B cell (primary cell): ENCODE results near the gene REEP6. TPM values are rescaled to one million over a fixed set of nuclear protein-coding genes. Genes with fewer than 3 reads are reported as not detected.

Experiments
- ATAC-seq: fragments of 200-7000 bp; cut with Tn5 transposase; one replicate; pipeline ENCODE4 v1.10.0; 2021; ENCODE audit warnings: low read depth, mild to moderate bottlenecking, moderate number of reproducible peaks, moderate library complexity
- CTCF ChIA-PET: fragments of 350-600 bp; sonication (Branson Sonifier 250); formaldehyde crosslinking; loops from one replicate; lab custom pipeline; 2021; ENCODE audit warnings: antibody characterized with exemption, inconsistent platforms; lab: Charles Lee
- POLR2A ChIA-PET: fragments of 350-600 bp; sonication (Branson Sonifier 250); formaldehyde crosslinking; loops from one replicate; lab custom pipeline; 2021; ENCODE audit warnings: antibody characterized with exemption; lab: Charles Lee
- DNase-seq: peaks from one replicate; pipeline ENCODE4 v3.0.0; 2013
- H2AFZ ChIP-seq: 2 replicates; pipeline ENCODE4 v1.6.1; 2012; ENCODE audit warnings: mild to moderate bottlenecking, low read depth, low read length; ENCODE audit not compliant: insufficient read depth, poor library complexity, severe bottlenecking
- H3K27ac ChIP-seq, 2 donors: 1 replicate in 1 of 2; 2 replicates in 1 of 2; pipeline ENCODE4 v1.5.1; 2012 to 2013; ENCODE audit warnings: low read length in 2 of 2, mild to moderate bottlenecking in 2 of 2, moderate library complexity in 1 of 2
- H3K27me3 ChIP-seq, 4 experiments: fragments of 200-600 bp in 1 of 4; sonication (generic) in 1 of 4; replicated peaks in 1 of 4; 1 replicate in 2 of 4; 2 replicates in 2 of 4; pipeline versions ENCODE4 v1.6.1 to v1.7.0; 2013 to 2016; ENCODE audit warnings: low read length in 3 of 4, mild to moderate bottlenecking in 2 of 4, mixed read lengths in 1 of 4, moderate library complexity in 1 of 4; ENCODE audit not compliant: insufficient read depth in 4 of 4, control insufficient read depth in 3 of 4; ENCODE audit errors: control extremely low read depth in 1 of 4
- H3K36me3 ChIP-seq, 2 experiments: replicated peaks in 1 of 2; 1 replicate in 1 of 2; 2 replicates in 1 of 2; pipeline versions ENCODE4 v1.6.1 to v1.7.1; 2013; ENCODE audit warnings: low read length in 1 of 2; ENCODE audit not compliant: insufficient read depth in 2 of 2, control insufficient read depth in 1 of 2; ENCODE audit errors: control extremely low read depth in 1 of 2, extremely low read depth in 1 of 2
- H3K4me1 ChIP-seq, 2 donors: fragments of 200-600 bp in 1 of 2; sonication (generic) in 1 of 2; 1 replicate in 1 of 2; 2 replicates in 1 of 2; pipeline versions ENCODE4 v1.5.1 to v1.6.1; 2013 to 2017; ENCODE audit warnings: low read length in 2 of 2; ENCODE audit not compliant: control insufficient read depth in 2 of 2, insufficient read depth in 2 of 2
- H3K4me2 ChIP-seq: replicated peaks from 2 replicates; pipeline ENCODE3; 2012; ENCODE audit warnings: mild to moderate bottlenecking, low read depth, low read length; ENCODE audit not compliant: poor library complexity, severe bottlenecking
- H3K4me3 ChIP-seq, 5 experiments: fragments of 200-600 bp in 1 of 5; sonication (generic) in 1 of 5; 1 replicate in 3 of 5; 2 replicates in 2 of 5; pipeline versions ENCODE4 v1.5.1 to v1.7.0; 2011 to 2016; ENCODE audit warnings: low read length in 4 of 5, mild to moderate bottlenecking in 4 of 5, low read depth in 2 of 5, control low read depth in 1 of 5, moderate library complexity in 1 of 5; ENCODE audit not compliant: insufficient read depth in 1 of 5; ENCODE audit errors: control extremely low read depth in 1 of 5, extremely low read depth in 1 of 5
- H3K79me2 ChIP-seq: fragments of 200-600 bp; sonication (generic); one replicate; pipeline ENCODE4 v1.6.0; 2016; ENCODE audit warnings: low read length; ENCODE audit not compliant: control insufficient read depth, insufficient read depth
- H3K9ac ChIP-seq: fragments of 200-600 bp; sonication (generic); 2 replicates; pipeline ENCODE4 v1.6.1; 2017; ENCODE audit warnings: mild to moderate bottlenecking, low read length, moderate library complexity
- H3K9me3 ChIP-seq, 3 donors: one replicate each; pipeline versions ENCODE4 v1.6.1 to v1.7.1; 2013; ENCODE audit warnings: low read length in 2 of 3; ENCODE audit not compliant: control insufficient read depth in 2 of 3, insufficient read depth in 1 of 3; ENCODE audit errors: control extremely low read depth in 1 of 3
- H4K20me1 ChIP-seq: 2 replicates; pipeline ENCODE4 v1.6.0; 2012; ENCODE audit warnings: mild to moderate bottlenecking, low read length; ENCODE audit not compliant: insufficient read depth, control insufficient read depth, poor library complexity, severe bottlenecking
- H3K27ac Mint-ChIP-seq: one replicate; pipeline ENCODE4 v1.8.0; 2021; ENCODE audit warnings: mixed read lengths
- H3K27me3 Mint-ChIP-seq: one replicate; pipeline ENCODE4 v1.8.0; 2021; ENCODE audit warnings: mixed read lengths
- H3K4me1 Mint-ChIP-seq: one replicate; pipeline ENCODE4 v1.8.0; 2021; ENCODE audit warnings: mixed read lengths
- H3K4me3 Mint-ChIP-seq: one replicate; pipeline ENCODE4 v1.8.0; 2021; ENCODE audit warnings: mixed read lengths
- H3K9me3 Mint-ChIP-seq: one replicate; pipeline ENCODE4 v1.8.0; 2022; ENCODE audit warnings: mixed read lengths; ENCODE audit not compliant: insufficient read depth
- CTCF ChIP-seq: fragments of 200-600 bp; IDR thresholded peaks from one replicate; pipeline ENCODE4 v1.8.0; 2022; ENCODE audit warnings: antibody characterized with exemption, mild to moderate bottlenecking
- EZH2 ChIP-seq: IDR thresholded peaks from 2 replicates; pipeline ENCODE4 v1.6.1; 2012; ENCODE audit warnings: borderline replicate concordance, low read depth, mild to moderate bottlenecking, moderate library complexity, low read length; ENCODE audit not compliant: insufficient read depth, poor library complexity, severe bottlenecking
- WGBS: methylation state at CpG from one replicate; pipeline ENCODE4 v1.1.5; 2013; ENCODE audit warnings: missing lambda C conversion rate; ENCODE audit not compliant: insufficient coverage; 5-methylcytosine and 5-hydroxymethylcytosine counted together
- intact Hi-C: fragments of 100-400 bp; cut with micrococcal nuclease; formaldehyde crosslinking; loops from one replicate; pipeline ENCODE4 v1.10.0; 2022
- polyA plus RNA-seq: library from polyadenylated mRNA; depleted of rRNA; stranded (reverse); fragments of >200 nt; gene quantifications from 2 replicates; pipeline ENCODE4 v1.2.3, GENCODE V29; 2012
- total RNA-seq, 2 donors: library from RNA; stranded (reverse); fragments of 120-200 nt in 1 of 2; gene quantifications; 1 replicate in 1 of 2; 2 replicates in 1 of 2; pipeline versions ENCODE4 v1.2.3 to v1.2.4, GENCODE V29; 2013 to 2022

REEP6 gene
- total and polyA plus RNA-seq, 2 donors (not counting 1 experiment from before 2014, with no cell fraction given), result 0.64 to 1.1 TPM

GRCh38 chr19:1494115-1494815 is 3.3 kb downstream of the REEP6 start:
- ATAC-seq (no peak), DNase-seq (no peak)
- H3K27ac ChIP-seq, result no peak overlapping the region
- TF ChIP-seq CTCF (no peak), EZH2 (no peak)
- ChIA-PET POLR2A (no interaction called here), CTCF (no interaction called here)
- peaks cover 13 to 17% of the 10 kb centered on the region in 2 donors for H3K4me1 ChIP-seq
- H3K79me2 ChIP-seq, result no peaks in the 10 kb centered on the region
- H3K9ac ChIP-seq, result no peak overlapping the region
- no peaks in the 10 kb centered on the region for H4K20me1 ChIP-seq
- H3K36me3 ChIP-seq, result no peaks in the 10 kb centered on the region
- no peak overlapping the region for H3K27ac Mint-ChIP-seq
- H3K4me1 Mint-ChIP-seq, result peaks cover 15% of the 10 kb centered on the region
- H3K9me3 ChIP-seq, result peaks cover 0 to 8% (median 0%) of the 10 kb centered on the region in 3 donors
- no peak overlapping the region for H3K4me3 ChIP-seq
- intact Hi-C loops, result no loop called here
- H3K4me3 Mint-ChIP-seq, result no peak overlapping the region
- H3K27me3 Mint-ChIP-seq, result peaks cover 4% of the 10 kb centered on the region
- WGBS, result 80% methylated on average over 12 of the region's 15 CpGs
- peaks cover 0 to 17% (median 4%) of the 10 kb centered on the region in 4 experiments for H3K27me3 ChIP-seq
- no peak overlapping the region for H3K4me2 ChIP-seq
- no peak overlapping the region for H2AFZ ChIP-seq
- no peaks in the 10 kb centered on the region for H3K9me3 Mint-ChIP-seq

GRCh38 chr19:1495051-1495798 is 4.2 kb downstream of the REEP6 start:
- Mint-ChIP-seq H3K9me3 (no peaks in the 10 kb centered on the region), H3K27me3 (peaks cover 4% of the 10 kb centered on the region), H3K27ac (no peak overlapping the region), H3K4me3 (no peak overlapping the region), H3K4me1 (peaks cover 10% of the 10 kb centered on the region)
- DNase-seq (no peak), ATAC-seq (no peak)
- Histone ChIP-seq H3K27ac (no peak overlapping the region), H4K20me1 (no peaks in the 10 kb centered on the region), H3K79me2 (no peaks in the 10 kb centered on the region), H3K9me3 (peaks cover 0 to 4% (median 0%) of the 10 kb centered on the region in 3 donors), H2AFZ (no peak overlapping the region), H3K4me3 (no peak overlapping the region), H3K36me3 (no peaks in the 10 kb centered on the region), H3K4me1 (peaks cover 4 to 8% of the 10 kb centered on the region in 2 donors), H3K4me2 (no peak overlapping the region), H3K9ac (no peak overlapping the region), H3K27me3 (peaks cover 0 to 13% (median 2%) of the 10 kb centered on the region in 4 experiments)
- ChIA-PET CTCF (no interaction called here), POLR2A (no interaction called here)
- no peak for TF ChIP-seq CTCF
- WGBS, result 87% methylated on average over 37 of the region's 37 CpGs
- intact Hi-C loops, result no loop called here
